EH (cell line): ENCODE measurements around the gene DOP1A.

Source experiments
- DNase-seq: peaks from one replicate; pipeline ENCODE4 v3.0.0-alpha.2; 2015; ENCODE audit warnings: low read depth

Gene DOP1A, protein sequence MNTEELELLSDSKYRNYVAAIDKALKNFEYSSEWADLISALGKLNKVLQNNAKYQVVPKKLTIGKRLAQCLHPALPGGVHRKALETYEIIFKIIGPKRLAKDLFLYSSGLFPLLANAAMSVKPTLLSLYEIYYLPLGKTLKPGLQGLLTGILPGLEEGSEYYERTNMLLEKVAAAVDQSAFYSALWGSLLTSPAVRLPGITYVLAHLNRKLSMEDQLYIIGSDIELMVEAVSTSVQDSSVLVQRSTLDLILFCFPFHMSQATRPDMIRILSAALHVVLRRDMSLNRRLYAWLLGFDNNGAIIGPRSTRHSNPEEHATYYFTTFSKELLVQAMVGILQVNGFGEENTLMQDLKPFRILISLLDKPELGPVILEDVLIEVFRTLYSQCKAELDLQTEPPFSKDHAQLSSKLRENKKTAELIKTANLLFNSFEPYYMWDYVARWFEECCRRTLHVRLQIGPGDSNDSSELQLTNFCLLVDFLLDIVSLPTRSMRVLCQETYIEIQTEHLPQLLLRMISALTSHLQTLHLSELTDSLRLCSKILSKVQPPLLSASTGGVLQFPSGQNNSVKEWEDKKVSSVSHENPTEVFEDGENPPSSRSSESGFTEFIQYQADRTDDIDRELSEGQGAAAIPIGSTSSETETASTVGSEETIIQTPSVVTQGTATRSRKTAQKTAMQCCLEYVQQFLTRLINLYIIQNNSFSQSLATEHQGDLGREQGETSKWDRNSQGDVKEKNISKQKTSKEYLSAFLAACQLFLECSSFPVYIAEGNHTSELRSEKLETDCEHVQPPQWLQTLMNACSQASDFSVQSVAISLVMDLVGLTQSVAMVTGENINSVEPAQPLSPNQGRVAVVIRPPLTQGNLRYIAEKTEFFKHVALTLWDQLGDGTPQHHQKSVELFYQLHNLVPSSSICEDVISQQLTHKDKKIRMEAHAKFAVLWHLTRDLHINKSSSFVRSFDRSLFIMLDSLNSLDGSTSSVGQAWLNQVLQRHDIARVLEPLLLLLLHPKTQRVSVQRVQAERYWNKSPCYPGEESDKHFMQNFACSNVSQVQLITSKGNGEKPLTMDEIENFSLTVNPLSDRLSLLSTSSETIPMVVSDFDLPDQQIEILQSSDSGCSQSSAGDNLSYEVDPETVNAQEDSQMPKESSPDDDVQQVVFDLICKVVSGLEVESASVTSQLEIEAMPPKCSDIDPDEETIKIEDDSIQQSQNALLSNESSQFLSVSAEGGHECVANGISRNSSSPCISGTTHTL (N-terminal part only)

DNA sequence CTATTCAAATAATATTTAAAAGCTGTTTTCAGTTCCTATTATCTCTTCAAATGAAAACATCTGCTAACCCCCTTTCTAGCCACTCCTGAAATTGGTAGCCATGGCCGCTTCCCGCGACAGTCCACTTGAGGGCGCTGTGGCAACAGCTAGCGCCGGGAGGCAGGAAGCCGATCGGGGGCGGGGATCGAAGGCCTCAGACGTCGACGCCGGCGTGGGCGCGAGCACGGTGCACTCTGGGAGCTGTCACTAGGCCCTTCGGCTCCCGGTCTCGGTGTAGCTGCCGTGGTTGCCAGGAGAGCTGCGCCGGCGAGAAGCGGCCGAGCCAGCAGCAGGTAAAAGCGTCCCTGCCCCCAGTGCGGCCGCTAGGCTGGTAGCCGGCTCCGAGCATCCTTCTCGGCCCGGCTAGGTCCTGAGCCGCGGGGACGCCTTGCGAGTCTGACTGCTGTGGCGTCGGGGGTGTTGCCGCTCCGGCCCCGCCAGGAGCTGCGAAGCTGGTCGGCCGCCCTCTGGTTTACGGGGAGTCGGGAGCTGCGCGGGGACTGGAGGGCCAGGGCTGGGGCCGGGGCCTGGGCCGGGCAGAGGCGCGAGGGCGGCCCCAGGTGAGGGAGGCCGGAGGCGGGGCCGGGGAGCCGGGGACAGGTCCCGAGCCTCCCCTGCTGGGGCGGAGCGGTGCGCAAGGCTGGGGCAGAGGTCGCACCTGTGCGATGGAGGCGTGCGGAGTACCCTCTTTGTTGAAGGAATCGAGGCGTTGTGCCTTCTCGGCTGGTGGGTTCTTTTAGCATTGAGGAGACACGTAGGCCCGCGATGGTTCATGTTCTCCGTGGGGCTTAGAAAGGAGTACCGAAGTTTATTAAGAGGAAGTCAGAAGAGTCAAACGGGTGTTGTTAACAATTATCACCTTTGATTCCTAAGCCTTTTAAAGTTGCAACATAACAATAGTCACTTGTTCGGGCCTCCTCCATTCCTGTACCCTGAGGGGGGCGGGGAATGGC lies at the start of gene DOP1A:
DOP1A (plus strand) TSS at position 224 of the 992 bp plus-strand sequence. CDS start 29,307 bp downstream, outside the sequence.
- peak; percentile 92 for DNase-seq

DNA sequence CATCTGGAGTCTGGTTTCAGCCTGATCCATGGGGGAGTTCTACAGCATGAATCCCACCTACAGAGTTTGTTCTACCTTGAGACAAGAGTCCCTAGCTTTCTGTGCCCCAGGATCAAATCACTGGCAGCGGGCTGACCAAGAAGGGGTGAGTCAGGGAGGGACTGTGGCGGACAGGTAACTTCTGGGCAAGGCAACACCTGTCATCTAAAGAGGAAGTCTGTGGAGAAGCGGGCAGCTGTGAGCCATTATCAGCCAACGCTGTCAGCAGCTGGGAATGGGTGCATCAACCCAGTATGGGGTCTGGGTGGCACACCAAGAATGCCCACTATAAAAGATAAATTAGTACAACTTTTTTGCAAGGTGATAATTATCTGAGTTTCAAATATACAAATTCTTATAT lies 47.7 kb upstream of the DOP1A start:
- no peak for DNase-seq

DNA sequence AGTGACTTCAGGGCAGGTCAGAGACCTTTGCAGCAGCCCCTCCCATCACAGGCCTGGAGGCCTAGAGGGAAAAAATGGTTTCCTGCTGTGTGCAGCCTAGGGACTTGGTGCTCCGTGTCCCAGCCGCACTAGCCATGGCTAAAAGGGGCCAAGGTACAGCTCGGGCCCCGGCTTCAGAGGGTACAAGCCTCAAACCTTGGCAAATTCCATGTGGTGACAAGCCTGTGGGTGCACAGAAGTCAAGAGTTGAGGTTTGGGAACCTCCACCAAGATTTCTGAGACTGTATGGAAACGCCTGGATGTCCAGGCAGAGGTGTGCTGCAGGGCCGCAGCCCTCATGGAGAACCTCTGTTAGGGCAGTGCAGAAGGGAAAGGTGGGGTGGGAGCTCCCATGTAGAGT lies 35.8 kb upstream of the DOP1A start:
- no peak for DNase-seq

DNA sequence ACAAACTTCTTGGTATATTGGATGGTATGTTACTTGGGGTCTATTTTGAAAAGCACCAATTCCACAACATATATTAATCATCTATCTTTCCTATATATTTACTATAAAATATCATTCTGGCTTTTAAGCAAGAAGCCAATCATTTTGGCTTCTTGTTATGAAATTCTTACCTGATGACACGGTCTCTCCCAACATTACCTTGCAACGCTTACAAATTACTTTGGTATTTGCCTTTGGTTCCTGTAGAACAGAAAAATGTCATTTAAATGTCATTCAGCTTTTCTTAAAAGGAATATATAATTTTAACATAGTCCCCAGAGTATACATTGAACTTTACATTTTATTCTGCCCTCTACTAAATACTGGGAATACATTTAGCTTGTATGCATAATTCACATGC lies 29.2 kb upstream of the DOP1A start:
- DNase-seq, result no peak

DNA sequence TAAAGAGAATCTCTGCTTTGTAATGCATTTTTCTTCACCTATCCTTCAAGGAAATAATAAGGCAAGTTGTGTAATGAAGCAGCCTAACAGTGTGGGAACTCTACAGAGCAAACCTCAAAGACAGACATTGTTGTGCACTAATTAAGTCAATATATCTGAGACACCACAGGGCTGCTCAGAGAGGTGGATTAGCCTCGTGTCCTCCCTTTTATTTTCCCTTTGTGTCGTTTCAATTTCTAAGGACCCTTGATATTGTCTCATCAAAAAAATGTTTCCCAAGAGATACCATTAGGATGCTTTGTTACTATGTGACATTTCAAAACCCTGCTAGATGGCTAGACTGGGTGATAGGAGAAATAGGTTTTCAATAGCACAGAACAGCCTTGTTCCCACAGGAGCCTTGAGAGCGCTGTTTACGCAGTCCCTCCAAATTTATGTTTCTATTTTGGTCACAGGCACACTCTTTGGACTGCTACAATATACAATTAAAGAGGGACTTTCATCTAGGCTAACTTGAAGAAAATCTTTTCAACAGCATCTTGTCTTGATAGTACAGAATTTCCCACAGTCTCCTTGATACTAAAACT lies 24.9 kb upstream of the DOP1A start:
- DNase-seq, result no peak

DNA sequence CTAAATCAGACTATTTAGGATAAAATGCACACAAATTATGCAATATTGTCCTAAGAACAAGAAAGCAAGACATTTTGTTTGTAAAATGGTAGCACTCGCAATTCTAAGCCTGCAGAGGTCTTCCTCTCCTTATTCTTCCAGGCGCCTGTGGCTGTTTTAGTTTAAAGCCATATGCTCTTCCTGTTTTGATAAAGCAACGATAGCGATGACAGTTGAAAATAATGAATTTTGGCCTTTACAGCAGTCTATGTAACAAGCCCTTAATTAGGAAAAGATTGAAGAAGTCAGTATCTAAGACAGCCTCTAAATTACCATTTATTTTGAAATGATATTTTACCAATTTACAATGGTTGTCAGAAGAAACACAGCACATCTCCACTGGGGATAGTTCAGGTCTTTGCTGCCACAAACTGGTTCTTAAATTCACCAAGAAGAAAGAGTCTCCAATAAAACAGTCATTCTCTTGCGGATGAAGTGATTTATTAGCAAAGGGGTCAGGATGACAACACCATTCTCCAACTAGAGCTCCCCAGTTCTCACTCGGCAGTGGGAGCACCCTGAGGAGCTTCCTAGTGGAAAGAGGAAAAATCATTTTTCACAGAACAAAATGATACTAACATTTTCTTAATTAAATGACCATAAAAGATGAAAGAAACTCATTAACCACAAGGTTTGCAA lies 23.2 kb upstream of the DOP1A start:
- no peak for DNase-seq

DNA sequence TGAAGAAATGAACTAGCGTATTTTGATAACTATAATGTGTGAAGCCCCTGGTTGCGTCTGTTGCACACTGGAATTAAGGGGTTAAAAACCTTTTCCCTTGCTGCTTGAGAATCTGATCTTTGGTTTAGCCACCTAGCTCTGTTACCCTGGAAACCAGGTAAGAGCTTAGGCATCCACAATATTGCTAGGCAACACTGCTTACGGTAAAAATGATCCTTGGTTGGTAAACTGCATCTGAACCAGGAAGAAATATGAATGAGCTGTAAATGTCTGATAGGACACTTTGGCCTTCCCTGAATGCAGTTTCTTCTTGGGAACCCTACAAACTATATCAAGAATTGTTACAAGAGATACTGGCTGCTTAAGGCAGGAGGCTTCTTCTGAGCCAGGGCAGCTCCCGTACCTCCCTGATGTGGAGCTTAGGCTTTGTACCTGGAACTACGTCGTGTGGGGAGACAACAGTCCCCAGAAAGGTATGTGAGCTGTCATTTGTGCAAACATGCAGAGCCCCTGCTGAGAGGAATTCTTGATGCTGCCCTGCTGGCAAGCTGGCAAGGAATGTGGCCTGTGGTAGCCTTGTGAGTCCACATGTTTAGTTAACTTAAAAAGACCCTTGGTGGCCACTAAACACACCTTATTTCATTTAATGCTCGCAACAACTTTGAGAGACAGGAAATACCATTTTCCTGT lies 20.3 kb upstream of the DOP1A start:
- no peak for DNase-seq

DNA sequence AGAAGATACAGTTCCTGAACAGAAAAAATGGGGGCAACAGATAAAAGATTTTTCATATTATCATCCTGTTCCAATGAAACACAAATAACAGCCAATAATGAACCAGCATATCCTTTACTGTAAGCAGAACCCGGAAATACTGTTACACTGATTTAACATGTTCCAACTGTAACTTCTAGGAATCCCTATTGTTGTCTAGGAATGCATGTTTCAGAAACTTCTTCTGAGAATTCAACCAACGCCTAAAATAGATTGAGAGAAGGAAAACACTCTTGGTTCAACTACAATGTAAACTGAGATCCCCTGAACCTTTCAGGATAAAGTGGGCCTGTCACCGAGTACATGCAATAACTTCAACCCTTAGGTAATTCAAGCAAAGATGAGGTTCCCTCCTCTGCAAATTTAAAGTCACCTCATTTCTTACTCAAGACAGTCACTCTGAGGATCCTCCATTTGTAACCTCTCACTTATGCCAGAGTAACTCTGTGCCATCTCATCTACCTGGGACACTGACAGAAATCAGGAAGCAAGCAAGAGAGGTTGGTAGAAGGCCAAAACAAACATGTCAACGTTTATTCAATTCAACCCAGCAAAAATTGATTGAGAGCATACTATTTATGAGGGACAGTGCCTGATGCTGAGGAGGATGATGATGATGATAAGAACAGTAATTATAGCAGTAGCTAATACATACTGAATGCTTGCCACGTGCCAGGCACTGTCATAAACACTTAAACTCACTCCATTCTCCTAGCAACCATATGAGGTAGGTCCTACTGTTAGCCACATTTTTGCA lies 15.9 kb upstream of the DOP1A start:
- DNase-seq, result no peak

DNA sequence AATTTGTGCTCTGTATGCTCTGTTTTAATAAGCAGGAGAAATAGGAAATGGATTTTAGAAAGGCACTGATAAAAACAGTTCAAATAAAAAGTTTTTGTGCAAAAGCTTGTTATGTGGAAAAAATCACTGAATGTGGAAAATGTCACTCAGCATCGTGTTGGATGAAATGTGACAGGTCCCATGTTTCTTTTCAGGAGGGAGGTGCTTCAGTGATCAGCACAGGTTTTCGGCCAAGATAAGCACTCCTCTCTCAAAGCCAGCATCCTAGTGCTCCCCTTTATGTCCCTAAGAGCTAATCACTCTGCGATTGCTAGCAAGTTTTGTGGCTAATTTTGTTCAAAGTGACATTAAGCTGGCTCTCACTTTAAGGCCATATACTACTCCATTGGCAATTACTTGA lies 13.8 kb upstream of the DOP1A start:
- no peak for DNase-seq

DNA sequence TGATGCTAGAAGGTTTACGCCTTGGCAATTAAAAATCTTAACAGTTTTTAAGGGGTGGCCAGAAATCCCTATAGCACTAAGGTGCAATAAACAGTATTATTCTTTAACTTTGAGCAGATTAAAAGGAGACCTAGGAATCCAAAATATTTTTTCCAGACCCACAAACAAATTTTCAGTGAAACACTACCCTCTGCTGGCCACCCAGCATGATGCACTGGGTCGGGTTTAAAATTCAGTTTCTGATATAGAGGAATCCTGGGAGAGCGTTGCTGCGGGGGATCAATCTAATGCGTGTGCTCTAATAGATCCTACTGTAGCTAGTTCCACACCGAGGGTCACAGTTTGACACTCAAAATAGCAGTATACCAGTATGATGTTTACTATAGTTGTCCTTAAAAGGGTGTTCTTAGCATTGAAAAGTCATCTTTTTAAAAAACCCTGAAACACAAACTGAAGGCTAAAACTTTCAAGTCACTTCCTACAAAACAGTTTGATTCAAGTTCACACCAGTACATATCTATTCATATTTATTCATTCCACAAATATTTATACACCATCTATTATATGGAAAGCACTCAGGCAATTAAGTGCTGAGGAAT lies 12.0 kb upstream of the DOP1A start:
- DNase-seq, result peak; percentile 62

DNA sequence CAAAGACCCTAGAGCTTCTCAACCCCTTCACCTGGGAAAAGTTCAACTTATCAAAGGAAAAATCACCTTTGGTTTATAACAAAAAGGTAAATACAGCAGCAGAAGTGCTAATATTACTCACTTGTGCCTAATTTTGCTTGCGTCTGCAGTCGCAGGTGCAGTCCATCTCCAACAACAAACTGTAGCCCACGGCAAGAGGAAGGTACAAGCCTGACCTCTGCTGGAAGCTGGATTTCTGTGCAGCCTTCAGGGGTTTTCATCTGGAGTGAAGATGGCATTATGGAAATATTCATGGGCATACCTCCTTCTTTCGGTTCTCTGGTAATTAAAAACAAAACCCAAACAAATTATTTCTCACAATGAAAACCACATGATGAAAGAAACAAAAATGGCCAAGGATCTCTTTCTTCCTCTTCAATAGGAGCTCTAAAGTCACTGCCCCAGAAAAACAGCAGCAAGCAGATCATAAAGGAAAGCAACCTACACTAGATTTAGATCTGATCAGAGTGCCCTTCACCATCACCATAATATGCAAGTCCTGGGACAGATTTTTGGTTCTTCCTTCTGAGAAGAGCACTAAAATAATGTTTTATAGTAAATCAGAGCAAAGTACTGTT lies 9.7 kb upstream of the DOP1A start:
- peak; percentile 64 for DNase-seq

DNA sequence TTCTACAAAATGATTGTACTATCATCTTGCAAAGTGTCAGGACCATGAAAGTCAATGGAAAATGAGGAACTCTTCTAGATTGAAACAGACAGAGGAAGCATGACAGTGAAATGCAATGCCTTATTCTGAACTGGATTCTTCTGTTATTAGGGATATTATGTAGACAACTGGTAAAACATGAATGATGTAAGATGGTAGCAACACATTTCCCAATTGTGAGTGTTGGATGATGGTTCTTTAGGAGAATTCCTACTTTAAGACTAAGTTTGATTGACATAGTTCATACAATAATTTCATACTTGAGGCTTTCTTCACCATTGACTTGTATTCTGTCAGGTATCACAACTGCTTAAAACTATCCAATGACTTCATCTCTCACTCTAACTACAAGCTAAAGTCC lies 6.3 kb upstream of the DOP1A start:
- no peak for DNase-seq

DNA sequence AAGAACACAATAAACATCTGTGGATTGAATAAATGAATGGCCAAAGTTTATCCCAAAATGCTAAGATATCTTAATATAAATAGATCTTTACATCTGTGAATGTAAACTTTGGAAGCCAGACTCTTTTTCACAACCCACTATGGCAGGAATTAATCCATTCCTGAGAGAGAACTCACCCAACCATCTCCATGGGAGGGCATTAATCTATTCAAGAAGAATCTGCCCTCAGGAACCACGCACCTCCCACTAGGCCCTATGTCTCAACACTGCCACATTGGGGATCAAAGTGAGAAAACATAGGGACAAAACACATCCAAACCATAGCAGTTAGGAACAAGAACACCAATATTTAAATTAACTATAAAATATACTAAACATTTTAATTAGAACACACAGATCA lies 5.2 kb upstream of the DOP1A start:
- DNase-seq, result peak; percentile 75

DNA sequence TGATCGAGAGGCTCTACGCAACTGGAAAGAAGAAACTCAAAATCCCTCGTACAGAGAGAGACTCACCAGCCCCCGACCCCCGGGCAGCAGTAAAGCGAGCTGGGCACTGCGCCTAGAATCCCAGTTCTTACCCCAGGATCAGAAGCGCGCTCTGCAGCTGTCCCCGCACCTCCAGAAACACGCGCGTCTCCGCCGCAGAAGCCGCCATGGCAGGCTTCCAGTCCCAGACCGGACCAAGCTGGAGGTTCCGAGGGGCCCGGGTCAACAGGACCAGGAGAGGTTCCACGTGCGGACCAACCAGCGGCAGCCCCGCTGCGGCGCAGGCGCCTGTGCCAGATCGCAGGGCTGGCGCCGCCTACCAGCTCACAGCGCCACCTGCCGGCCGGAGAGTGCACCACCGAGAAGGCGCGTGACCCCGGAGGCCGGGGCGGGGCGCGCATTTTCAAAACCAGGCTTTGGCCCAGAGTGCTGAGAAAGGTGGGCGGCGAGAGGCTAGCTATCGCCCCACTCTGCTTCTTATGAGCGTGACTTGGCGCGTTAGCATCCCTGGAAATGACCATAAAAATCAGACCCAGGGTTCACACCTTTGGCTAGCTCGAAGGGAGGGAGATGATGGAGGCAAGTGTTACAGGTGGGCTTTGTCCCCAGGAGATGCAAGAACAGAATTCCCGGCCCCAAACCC lies 1.8 kb upstream of the DOP1A start, which contains the start of gene UBE3D:
UBE3D (minus strand) TSS at position 331 of the 682 bp plus-strand sequence; CDS start at position 208, 123 bp downstream.
- DNase-seq, result peak; percentile 79

DNA sequence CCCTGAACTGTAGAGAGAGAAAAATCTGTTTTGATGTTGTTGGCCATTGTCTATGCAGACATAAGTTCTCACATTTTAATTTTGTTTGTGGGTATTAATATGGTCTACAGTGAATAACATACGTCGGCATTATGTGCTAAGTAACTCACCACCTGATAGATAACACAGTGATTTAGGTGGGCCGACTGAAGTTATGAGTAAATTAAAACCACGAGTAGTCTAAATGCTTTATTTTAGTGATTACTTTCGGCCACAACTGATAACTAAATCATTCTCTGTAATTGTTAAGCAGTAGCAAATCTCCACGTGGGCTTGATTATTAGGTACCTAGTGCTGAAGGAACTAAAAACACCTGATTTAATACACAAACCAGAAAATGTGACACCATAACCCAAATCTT lies 1.1 kb downstream of the DOP1A start:
- no peak for DNase-seq

DNA sequence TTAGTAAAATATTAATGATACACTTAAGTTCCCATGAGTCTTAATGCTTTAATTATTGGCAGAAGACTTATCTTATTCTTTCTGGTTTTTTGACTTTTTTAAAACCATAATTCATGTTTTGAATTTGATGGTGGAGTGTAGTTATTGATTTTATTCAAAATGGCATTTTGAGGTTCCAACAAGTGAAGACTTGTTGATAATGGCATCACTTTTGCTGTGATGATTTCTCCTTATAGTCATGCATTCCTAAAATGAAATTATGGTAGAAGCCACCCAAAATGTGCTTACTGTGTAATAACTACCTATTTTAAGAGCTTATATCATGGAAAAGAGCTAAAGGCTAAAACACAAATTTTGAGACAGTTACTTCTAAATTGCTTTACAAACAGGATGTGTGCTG lies 2.2 kb downstream of the DOP1A start:
- DNase-seq, result no peak

DNA sequence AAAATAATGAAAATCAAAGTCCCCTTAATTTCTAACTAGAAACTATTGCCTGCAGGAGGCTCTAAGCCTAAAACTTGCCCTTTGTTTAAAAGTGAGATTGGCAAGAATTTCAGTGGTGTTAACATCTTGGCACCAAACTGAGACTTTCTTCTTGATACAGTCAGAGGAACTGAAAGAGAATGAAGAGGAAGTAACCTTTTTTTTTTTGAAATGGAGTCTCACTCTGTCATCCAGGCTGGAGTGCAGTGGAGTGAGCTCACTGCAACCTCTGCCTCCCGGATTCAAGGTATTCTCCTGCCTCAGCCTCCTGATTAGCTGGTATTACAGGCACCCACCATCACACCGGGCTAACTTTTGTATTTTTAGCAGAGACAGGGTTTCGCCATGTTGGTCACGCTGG lies 3.6 kb downstream of the DOP1A start:
- no peak for DNase-seq
